GM15510 (cell line): ENCODE data around the gene HERC6.

Source experiments
- POLR2A ChIP-seq: IDR thresholded peaks from 3 replicates; pipeline ENCODE4 v1.6.1; 2011; ENCODE audit warnings: borderline replicate concordance; ENCODE audit not compliant: insufficient read length; ENCODE audit errors: extremely low read depth

HERC6 gene

GRCh38 chr4:88381123-88381522 lies 2.5 kb downstream of the HERC6 start:
- no peak for TF ChIP-seq POLR2A

- TF ChIP-seq POLR2A, result no peak
Observed at GRCh38 chr4:88382621-88383020, 4.0 kb downstream of the HERC6 start.

GRCh38 chr4:88390128-88390527 lies 11.5 kb downstream of the HERC6 start:
- no peak for TF ChIP-seq POLR2A

- no peak for TF ChIP-seq POLR2A
Observed at GRCh38 chr4:88391703-88392102, 13.1 kb downstream of the HERC6 start.

DNA sequence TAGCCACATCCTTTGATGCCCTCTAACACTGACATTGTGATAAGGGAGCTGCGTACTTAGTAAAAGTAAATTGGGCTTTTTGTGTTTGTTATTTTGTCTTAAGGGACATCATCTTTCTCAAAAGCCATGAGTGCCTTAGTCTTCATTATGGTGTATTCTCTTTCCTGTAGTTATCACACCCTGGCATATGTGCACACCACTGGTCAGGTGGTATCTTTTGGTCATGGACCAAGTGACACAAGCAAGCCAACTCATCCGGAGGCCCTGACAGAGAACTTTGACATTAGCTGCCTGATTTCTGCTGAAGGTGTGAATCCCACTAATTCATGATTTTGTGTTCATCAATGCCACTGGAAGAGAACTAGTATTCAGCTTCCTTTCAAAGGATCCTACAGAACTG lies 18.0 kb downstream of the HERC6 start:
- no peak for TF ChIP-seq POLR2A

GRCh38 chr4:88398381-88398780 lies 19.7 kb downstream of the HERC6 start:
- TF ChIP-seq POLR2A, result no peak

GRCh38 chr4:88409206-88409605 lies 30.6 kb downstream of the HERC6 start:
- no peak for TF ChIP-seq POLR2A

- no peak for TF ChIP-seq POLR2A
Observed at GRCh38 chr4:88409789-88410188, 31.1 kb downstream of the HERC6 start.

DNA sequence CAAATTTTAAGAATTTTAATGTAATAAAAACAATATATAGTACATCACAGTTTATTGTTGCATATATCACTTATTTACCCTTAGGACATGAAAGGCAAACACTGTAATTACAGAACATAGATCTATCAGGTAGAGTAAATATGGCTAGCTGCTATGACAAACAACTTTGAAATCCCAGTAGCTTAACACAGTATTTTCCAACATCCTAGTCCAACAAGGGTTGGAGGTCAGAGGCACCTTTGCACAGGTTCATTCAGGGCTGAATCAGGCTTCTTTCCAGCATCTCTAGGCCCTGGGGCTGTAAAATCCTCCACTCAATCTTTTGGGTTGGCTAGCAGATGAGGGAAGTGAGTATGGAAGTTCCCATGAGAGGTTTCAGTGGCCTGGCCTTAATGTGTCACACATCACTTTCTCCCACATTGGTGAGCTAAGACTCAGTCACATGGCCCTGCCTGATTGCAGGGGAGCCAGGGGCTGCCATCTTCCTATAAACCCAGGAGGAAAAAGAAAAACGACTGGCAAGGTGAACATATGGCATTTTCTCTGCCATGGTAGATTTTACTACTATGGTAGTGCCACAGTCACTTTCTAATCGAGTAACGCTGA lies 32.9 kb downstream of the HERC6 start:
- no peak for TF ChIP-seq POLR2A

DNA sequence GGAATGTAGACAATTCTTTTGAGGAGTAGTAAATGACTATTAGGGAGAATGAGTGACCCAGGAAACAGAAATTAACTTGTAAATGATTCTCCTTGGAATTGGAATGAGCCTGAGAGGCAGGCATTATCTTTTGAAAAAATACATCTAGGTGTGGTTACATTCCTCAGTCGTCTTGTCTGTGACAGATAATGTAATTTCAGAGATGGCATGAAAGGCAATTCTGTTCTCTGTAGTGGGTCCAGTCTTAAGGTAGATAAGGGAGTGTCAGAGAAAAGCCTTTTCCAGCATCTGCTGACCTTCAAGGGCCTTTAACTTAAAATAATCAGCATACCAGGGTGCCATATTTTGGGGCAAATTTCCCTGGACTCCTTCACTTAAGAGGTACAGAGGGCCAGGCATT lies 35.1 kb downstream of the HERC6 start:
- no peak for TF ChIP-seq POLR2A

GRCh38 chr4:88414755-88415154 lies 36.1 kb downstream of the HERC6 start:
- TF ChIP-seq POLR2A, result no peak

- no peak for TF ChIP-seq POLR2A
Observed at GRCh38 chr4:88415982-88416381, 37.3 kb downstream of the HERC6 start.

DNA sequence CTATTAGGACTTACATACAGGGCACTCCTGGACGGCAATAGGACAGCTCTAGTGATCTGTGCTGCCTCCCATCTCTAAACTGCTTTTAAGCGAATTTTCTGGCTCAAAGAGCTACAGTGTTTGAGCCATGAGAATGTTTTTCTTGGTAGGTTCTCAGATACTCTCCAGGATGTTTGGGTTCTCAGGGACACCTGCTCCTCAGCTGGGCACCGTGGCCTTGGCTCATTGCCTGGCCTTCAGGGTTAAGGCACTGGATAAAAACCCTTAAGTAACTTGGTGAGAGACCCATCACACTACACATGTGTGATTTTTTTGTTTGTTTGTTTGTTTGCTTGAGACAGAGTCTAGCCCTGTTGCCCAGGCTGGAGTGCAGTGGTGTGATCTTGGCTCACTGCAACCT lies 39.8 kb downstream of the HERC6 start:
- TF ChIP-seq POLR2A, result no peak

DNA sequence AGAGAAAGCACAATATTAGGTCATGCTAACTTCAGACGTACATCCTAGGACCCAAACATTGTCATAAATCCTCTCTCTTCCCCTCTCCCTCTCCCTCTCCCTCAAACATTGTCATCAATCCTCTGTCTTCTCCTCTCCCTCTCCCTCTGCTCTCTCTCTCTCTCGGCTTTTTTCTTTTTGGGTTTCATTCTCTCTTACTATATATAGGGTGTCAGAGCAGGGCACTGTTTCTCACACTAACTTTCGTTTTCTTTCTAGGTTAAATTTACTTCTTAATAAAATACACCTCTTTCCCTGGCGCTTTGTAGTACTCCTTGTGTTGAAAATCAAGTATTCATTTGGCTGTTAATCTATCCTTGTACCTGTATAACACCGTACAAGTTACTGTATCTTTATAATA lies 41.2 kb downstream of the HERC6 start:
- TF ChIP-seq POLR2A, result no peak

DNA sequence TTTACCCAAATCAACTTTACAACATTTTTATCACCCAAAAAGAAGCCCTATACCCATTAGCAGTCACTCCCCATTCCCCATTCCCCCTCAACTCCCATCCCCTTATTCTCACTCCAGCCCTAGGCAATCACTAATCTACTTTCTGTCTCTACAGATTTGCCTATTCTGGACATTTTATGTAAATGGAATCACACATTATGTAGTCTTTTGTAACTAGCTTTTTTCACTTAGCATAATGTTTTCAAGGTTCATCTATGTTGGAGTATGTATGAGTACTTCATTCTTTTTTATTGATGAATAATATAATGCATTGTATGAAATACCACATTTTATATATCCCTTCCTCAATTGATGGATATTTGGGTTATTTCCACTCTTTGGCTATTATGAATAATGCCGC lies 42.2 kb downstream of the HERC6 start:
- TF ChIP-seq POLR2A, result no peak

DNA sequence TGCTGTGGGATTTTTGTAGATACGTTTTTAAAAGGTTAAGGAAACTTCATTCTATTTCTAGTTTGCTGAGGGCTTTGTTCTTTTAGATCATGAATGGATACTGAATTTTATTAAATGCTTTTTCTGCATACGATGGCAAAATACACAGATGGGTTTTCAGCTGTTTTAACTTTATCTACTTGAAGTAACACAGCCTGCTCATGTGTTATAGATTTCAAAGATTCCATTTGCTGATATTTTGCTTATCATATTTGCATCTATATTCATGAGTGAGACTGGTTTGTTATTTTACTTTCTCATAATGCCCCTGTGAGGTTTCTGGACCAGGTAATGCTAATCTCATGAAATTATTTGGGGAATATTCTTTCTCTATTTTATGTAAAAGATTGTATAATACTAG lies 43.8 kb downstream of the HERC6 start:
- no peak for TF ChIP-seq POLR2A

- TF ChIP-seq POLR2A, result no peak
Observed at GRCh38 chr4:88429401-88429800, 50.7 kb downstream of the HERC6 start.
